ENCODE measurements around the gene TOP1. TPM values are rescaled to one million over a fixed set of nuclear protein-coding genes. Genes with fewer than 3 reads are reported as not detected.
"Not testable (repeated sequence)": the region's sequence is repeated elsewhere in the genome, so short reads cannot be mapped to it uniquely, and the experiment has no call there.

The TOP1 gene
- total and polyA plus RNA-seq, 12 donors = 19.6 to 96.6 (median 27.3) TPM

GRCh38 chr20:41124451-41125094 is 96.0 kb downstream of the TOP1 start:
- Histone ChIP-seq H3K27ac (no peak overlapping the region), H3K9me3 (replicated peaks in 1 of 3) (no peaks in the 10 kb centered on the region), H3K27me3 (no peaks in the 10 kb centered on the region), H3K36me3 (replicated peaks in 1 of 2) (peaks cover 0 to 64% of the 10 kb centered on the region in 2 donors), H3K4me3 (no peak overlapping the region), H3K4me1 (replicated peaks in 1 of 2) (no peaks in the 10 kb centered on the region)
- intact Hi-C loops (cut with DNase I) = no loop called here
- DNase-seq = no peak
- WGBS, 4 donors = 82 to 94% (median 89%) methylated on average over 3 of the region's 3 CpGs
- TF ChIP-seq POLR2A (IDR thresholded peaks at IDR 0.05) (no peak), CTCF (IDR thresholded peaks at IDR 0.05) (no peak)

GRCh38 chr20:41125530-41126457 is 97.2 kb downstream of the TOP1 start:
- TF ChIP-seq POLR2A (IDR thresholded peaks at IDR 0.05) (no peak), CTCF (IDR thresholded peaks at IDR 0.05) (no peak)
- Histone ChIP-seq H3K36me3 (replicated peaks in 1 of 2) (peaks cover 0 to 52% of the 10 kb centered on the region in 2 donors), H3K9me3 (replicated peaks in 1 of 3) (no peaks in the 10 kb centered on the region), H3K4me1 (replicated peaks in 1 of 2) (no peaks in the 10 kb centered on the region), H3K27me3 (no peaks in the 10 kb centered on the region), H3K27ac (no peak overlapping the region), H3K4me3 (no peak overlapping the region)
- DNase-seq = no peak
- 89 to 96% (median 92%) methylated on average over 6 of the region's 6 CpGs for WGBS, 4 donors
- intact Hi-C loops (cut with DNase I) = no loop called here

DNA sequence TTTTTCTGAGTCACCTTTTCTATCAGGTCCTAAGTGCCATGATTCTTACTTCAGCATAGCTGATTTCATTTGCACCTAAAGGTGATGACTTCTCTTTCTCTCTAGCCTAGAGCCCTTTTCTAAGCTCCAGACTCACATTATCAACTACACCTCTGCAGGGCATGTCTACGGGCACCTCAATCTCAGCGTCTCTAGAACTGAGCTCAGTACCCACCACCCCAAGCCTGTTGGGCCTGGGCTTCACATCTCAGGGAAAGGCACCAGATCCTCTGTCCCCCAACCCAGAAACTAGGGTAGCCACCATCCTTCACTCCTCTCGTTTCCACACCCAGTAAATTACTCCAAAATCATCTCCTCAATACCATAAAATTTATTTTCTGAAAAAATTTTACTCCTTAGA is 98.1 kb downstream of the TOP1 start:
- no peak overlapping the region for H3K27ac ChIP-seq
- no peak overlapping the region for H3K4me3 ChIP-seq
- H3K27me3 ChIP-seq = no peaks in the 10 kb centered on the region
- H3K36me3 ChIP-seq (replicated peaks in 1 of 2) = peaks cover 0 to 43% of the 10 kb centered on the region in 2 donors
- no peak for DNase-seq
- H3K4me1 ChIP-seq (replicated peaks in 1 of 2) = no peaks in the 10 kb centered on the region
- intact Hi-C loops (cut with DNase I) = no loop called here
- H3K9me3 ChIP-seq (replicated peaks in 1 of 3) = no peaks in the 10 kb centered on the region
- TF ChIP-seq POLR2A (IDR thresholded peaks at IDR 0.05) = no peak
- TF ChIP-seq CTCF (IDR thresholded peaks at IDR 0.05) = no peak
- 93 to 99% (median 96%) methylated on average over 3 of the region's 3 CpGs for WGBS, 4 donors

DNA sequence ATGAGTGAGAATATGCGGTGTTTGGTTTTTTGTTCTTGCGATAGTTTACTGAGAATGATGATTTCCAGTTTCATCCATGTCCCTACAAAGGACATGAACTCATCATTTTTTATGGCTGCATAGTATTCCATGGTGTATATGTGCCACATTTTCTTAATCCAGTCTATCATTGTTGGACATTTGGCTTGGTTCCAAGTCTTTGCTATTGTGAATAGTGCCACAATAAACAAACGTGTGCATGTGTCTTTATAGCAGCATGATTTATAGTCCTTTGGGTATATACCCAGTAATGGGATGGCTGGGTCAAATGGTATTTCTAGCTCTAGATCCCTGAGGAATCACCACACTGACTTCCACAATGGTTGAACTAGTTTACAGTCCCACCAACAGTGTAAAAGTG is 99.7 kb downstream of the TOP1 start:
- H3K27me3 ChIP-seq; DNase-seq; H3K4me1 ChIP-seq (replicated peaks in 1 of 2); H3K9me3 ChIP-seq (replicated peaks in 1 of 3); H3K4me3 ChIP-seq; H3K27ac ChIP-seq; intact Hi-C loops (cut with DNase I): not testable (repeated sequence)
- peaks cover 0 to 27% of the 10 kb centered on the region in 2 donors for H3K36me3 ChIP-seq (replicated peaks in 1 of 2)
- 86% methylated on average over 1 of the region's 3 CpGs; no CpG with 5 or more reads in 3 of the 4 donors for WGBS, 4 donors
